ENCODE results near the gene LYL1. TPM values are rescaled to one million over a fixed set of nuclear protein-coding genes. Genes with fewer than 3 reads are reported as not detected.

Gene LYL1
- total and polyA plus RNA-seq, 2 donors (not counting 3 experiments of a cell fraction or from before 2014, with no cell fraction given): 74.4 to 87.3 TPM

DNA sequence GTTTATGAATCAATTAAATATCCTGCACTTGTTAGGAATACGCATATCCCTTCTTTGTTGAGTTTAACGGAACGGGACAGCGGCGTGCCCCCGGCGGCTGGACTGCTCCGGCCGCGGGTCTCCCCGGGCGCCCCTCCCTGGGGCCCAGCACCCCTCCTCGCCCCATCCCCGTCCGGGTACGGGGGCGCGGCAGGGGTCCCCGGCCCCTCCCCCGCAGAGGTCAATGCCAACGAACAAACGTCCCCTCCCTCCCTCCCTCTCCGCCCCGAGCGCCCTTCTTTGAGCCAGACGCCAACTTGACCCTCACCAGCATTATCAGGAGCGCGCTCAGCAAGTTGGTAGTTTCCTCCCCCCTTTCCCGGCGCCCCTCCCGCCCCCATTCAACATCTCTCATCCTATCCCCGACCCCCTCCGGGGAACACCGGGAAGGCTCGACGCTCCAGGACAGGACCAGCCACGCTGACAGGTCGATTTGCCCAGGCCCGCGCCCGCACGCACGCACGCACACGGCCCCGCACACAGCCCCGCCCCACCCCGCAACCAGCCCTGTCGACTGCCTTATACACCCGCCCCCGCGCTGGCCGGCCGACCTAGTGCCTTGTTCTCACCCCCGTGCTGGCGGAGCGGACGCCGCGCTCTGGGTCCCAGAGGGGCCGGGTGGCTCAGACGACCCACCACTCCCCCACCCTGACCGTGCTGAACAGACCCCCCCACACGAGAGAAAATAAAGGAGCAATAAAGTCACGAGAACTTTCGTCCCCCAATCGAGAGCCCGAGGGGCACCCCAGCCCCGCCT lies 5.0 kb downstream of the LYL1 start:
- Histone ChIP-seq H3K27me3 (ENCODE audit: control insufficient read depth in 2 of 2, insufficient read depth in 2 of 2, low read length in 2 of 2) (no peaks in the 10 kb centered on the region), H3K79me2 (ENCODE audit: control insufficient read depth, insufficient read depth, low read length) (peaks cover 30% of the 10 kb centered on the region), H3K4me2 (ENCODE audit: insufficient read depth, low read length) (peak overlapping the region; percentile 54), H3K9ac (replicated peaks; ENCODE audit: extremely low read depth, insufficient read depth, low read length) (peak overlapping the region; percentile 38), H3K9me3 (replicated peaks; ENCODE audit: control insufficient read depth, insufficient read depth, low read length) (no peaks in the 10 kb centered on the region), H3K36me3 (ENCODE audit: control insufficient read depth in 2 of 2, extremely low read depth in 1 of 2, insufficient read depth in 2 of 2, low read length in 2 of 2) (peaks cover 2 to 3% of the 10 kb centered on the region in 2 experiments), H3K4me3 (replicated peaks in 1 of 3; ENCODE audit: insufficient read depth in 1 of 3, low read depth in 1 of 3, low read length in 3 of 3) (peak overlapping the region; percentile 16 to 33 (median 25)), H3K4me1 (ENCODE audit: control insufficient read depth, extremely low read depth, insufficient read depth, low read length) (peaks cover 45% of the 10 kb centered on the region), H2AFZ (ENCODE audit: low read depth, low read length) (no peak overlapping the region), H3K27ac (ENCODE audit: insufficient read depth, low read depth, low read length) (peak overlapping the region; percentile 19), H3K9me1 (replicated peaks; ENCODE audit: control insufficient read depth, extremely low read depth, insufficient read depth, low read length) (no peaks in the 10 kb centered on the region), H4K20me1 (replicated peaks; ENCODE audit: control insufficient read depth, extremely low read depth, insufficient read depth, low read length) (no peaks in the 10 kb centered on the region)
- FAIRE-seq (no peak), DNase-seq (ENCODE audit: low read depth, low spot score) (peak; percentile 52)
- POLR2A ChIA-PET: no interaction called here
- intact Hi-C loops (cut with micrococcal nuclease) (loop anchor here (2.0 to 5.0 kb wide), 2 partner anchors 375 to 741 kb away; partner anchors contain the start of gene TNPO2), dilution Hi-C loops (cut with MboI; ENCODE audit: extremely low pct_ligation_motif_present, low sequenced_read_pairs) (no loop called here)
- CTCF ChIA-PET: interaction anchor here (0.7 to 8.5 kb wide), 4 partner anchors 37 to 118 kb away, joined by 3 to 543 read pairs (median 34); partner anchors contain the start of genes IER2 and STX10
- BruUV-seq (replicated peaks): no TSS peak
- TF ChIP-seq POLR2A (IDR thresholded peaks at IDR 0.05; ENCODE audit: low read depth, low read length): peak; percentile 74
- no peak for TF ChIP-seq EZH2 (IDR thresholded peaks at IDR 0.05; ENCODE audit: borderline replicate concordance, low read depth, low read length, severe bottlenecking)

DNA sequence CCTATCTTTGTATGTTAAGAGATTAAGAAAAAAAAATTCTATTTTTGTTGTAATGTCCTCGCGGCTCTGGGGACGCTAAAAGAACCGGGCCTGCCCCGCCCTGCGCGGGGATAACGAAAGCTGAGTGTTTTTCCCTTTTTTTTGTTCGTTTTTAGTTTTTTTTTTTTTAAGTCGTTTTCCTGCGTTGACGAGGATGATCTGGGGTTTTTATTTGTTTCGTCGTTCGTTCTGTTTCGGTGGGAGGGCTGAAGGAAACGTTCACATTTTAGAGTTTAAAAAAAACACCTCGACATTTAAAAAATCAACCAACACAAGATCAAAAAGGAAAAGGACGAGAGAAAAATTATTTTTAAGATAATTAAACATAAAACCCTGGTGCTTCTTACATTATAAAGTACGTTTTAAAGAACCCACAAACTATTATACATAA lies 5.6 kb downstream of the LYL1 start:
- Histone ChIP-seq H4K20me1 (replicated peaks; ENCODE audit: control insufficient read depth, extremely low read depth, insufficient read depth, low read length) (no peaks in the 10 kb centered on the region), H2AFZ (ENCODE audit: low read depth, low read length) (no peak overlapping the region), H3K9me3 (replicated peaks; ENCODE audit: control insufficient read depth, insufficient read depth, low read length) (no peaks in the 10 kb centered on the region), H3K4me1 (ENCODE audit: control insufficient read depth, extremely low read depth, insufficient read depth, low read length) (peaks cover 47% of the 10 kb centered on the region), H3K9ac (replicated peaks; ENCODE audit: extremely low read depth, insufficient read depth, low read length) (peak overlapping the region; percentile 38), H3K9me1 (replicated peaks; ENCODE audit: control insufficient read depth, extremely low read depth, insufficient read depth, low read length) (no peaks in the 10 kb centered on the region), H3K4me3 (replicated peaks in 1 of 3; ENCODE audit: insufficient read depth in 1 of 3, low read depth in 1 of 3, low read length in 3 of 3) (peak overlapping the region; percentile 16 to 33 (median 25)), H3K27ac (ENCODE audit: insufficient read depth, low read depth, low read length) (peak overlapping the region; percentile 19), H3K36me3 (ENCODE audit: control insufficient read depth in 2 of 2, extremely low read depth in 1 of 2, insufficient read depth in 2 of 2, low read length in 2 of 2) (peaks cover 2 to 3% of the 10 kb centered on the region in 2 experiments), H3K4me2 (ENCODE audit: insufficient read depth, low read length) (peak overlapping the region; percentile 54), H3K79me2 (ENCODE audit: control insufficient read depth, insufficient read depth, low read length) (peaks cover 26% of the 10 kb centered on the region), H3K27me3 (ENCODE audit: control insufficient read depth in 2 of 2, insufficient read depth in 2 of 2, low read length in 2 of 2) (no peaks in the 10 kb centered on the region)
- no TSS peak for BruUV-seq (replicated peaks)
- ChIA-PET CTCF (interaction anchor here (0.7 to 8.5 kb wide), 6 partner anchors 21 to 132 kb away, joined by 3 to 543 read pairs (median 36); partner anchors contain the start of genes IER2, NACC1 and STX10), POLR2A (interaction anchor here (0.9 kb wide), 1 partner anchor 36 kb away, joined by 3 read pairs; no protein-coding TSS in a partner anchor)
- DNase-seq (ENCODE audit: low read depth, low spot score) (peak; percentile 43), FAIRE-seq (peak; percentile 60)
- intact Hi-C loops (cut with micrococcal nuclease): loop anchor here (2.0 to 5.0 kb wide), 2 partner anchors 375 to 742 kb away; partner anchors contain the start of gene TNPO2
- dilution Hi-C loops (cut with MboI; ENCODE audit: extremely low pct_ligation_motif_present, low sequenced_read_pairs): no loop called here
- no peak for TF ChIP-seq FOS (IDR thresholded peaks at IDR 0.05; ENCODE audit: borderline replicate concordance, insufficient read depth, low read length)
- TF ChIP-seq POLR2A (IDR thresholded peaks at IDR 0.05; ENCODE audit: low read depth, low read length): peak; percentile 16

Data from endothelial cell of umbilical vein (primary cell).